NCI-H460 (cell line): ENCODE measurements around the gene TMEM108. TPM values are rescaled to one million over a fixed set of nuclear protein-coding genes. Genes with fewer than 3 reads are reported as not detected.

Experiments
- DNase-seq: peaks from one replicate; pipeline ENCODE4 v3.0.0-alpha.2; 2016; ENCODE audit warnings: low read depth; ENCODE audit errors: extremely low read depth
- total RNA-seq: library from RNA; depleted of rRNA; stranded (reverse); fragments of >200 nt; shearing (Covaris generic); gene quantifications from 2 replicates; pipeline ENCODE4 v1.2.3, GENCODE V29; 2014

The TMEM108 gene
- total RNA-seq, 1 experiment from 2014 or later: not detected

GRCh38 chr3:133401374-133402135 lies 363.4 kb downstream of the TMEM108 start:
- no peak for DNase-seq

GRCh38 chr3:133404920-133405319 lies 366.7 kb downstream of the TMEM108 start:
- DNase-seq: no peak

GRCh38 chr3:133408366-133408765 lies 370.2 kb downstream of the TMEM108 start:
- no peak for DNase-seq

GRCh38 chr3:133408961-133409360 lies 370.8 kb downstream of the TMEM108 start:
- no peak for DNase-seq

GRCh38 chr3:133410191-133410892 lies 372.2 kb downstream of the TMEM108 start:
- no peak for DNase-seq

- DNase-seq: no peak
Measured at GRCh38 chr3:133412183-133413132, 374.3 kb downstream of the TMEM108 start.

GRCh38 chr3:133413161-133414020 lies 375.2 kb downstream of the TMEM108 start:
- DNase-seq: no peak

- no peak for DNase-seq
Measured at GRCh38 chr3:133414021-133414392, 375.8 kb downstream of the TMEM108 start.

GRCh38 chr3:133418361-133418760 lies 380.2 kb downstream of the TMEM108 start:
- no peak for DNase-seq

DNA sequence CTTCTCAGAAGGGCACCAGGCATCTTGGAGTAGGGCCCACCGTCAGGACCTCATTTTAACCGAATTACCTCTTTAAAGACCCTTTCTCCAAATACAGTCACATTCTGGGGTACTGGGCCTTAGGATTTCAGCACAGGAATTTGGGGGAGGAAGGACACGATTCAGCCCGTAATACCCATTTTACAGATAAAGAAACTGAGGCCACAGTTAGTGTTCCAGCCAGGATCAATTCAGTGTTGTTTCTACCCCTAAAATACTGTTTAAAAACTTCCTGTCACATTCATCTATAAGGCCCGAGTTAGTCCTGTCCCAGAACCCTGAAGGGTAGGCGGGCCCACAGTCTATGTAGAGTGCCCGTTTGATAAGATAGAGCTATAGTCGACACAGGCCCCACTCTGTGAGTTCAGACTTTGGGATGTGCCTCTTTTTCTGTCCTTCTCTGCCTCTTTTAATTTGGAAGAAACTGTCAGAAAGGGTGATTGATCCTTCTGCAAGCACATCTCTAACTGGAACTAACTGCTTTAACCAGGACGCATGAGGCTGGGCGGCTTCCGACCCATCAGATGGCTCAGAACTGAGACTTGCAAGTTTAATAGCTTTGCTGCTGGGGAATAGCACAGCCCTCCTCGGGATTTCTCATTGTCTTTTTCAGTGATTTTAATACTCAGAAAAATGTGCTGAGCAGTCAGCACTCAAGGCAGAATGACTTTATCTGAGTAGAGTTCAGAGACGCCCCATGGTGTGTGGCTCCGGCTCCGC lies 381.1 kb downstream of the TMEM108 start:
- DNase-seq: no peak

DNA sequence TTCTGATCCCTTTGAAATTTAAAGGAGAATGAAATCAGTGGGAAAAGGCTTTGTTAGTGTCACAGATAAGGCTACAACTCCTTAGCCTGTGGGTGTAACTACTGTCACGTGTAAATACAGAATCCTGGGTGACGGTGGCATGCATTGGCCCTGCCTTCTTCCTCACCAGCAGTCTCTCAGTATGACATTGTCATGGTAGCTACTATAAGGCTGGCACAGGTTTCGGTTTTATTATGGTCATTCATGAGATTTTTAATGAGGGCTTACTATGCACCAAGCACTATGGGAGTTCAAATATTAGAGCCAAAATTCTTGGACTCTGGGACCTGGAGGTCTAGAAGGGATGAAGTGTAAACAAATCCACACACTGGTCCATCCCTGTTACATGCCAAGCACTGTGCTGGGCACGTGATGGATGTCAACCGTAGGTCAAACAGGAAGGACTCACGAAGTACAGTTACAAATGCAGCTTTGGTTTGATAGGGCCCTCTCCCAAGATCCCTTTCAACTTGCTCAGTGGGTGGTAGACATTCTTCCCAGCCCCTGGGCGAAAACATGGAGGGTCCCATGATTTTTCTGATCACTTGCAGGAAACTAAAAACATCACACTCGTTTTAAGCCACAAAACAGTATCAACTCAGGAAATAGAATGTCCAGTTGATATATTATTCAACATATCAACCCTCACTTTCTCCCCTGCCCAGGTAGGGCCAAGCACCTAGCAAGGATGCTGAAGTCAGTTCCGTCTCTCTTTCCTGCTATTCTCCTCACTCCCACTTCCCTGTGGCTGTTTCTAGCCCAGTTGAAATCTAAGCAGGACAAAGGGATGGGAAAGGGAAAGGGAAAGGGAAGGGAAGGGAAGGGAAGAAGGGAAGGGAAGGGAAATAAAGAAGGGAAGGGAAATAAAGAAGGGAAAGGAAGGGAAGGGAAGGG lies 387.0 kb downstream of the TMEM108 start:
- no peak for DNase-seq

GRCh38 chr3:133425898-133426297 lies 387.7 kb downstream of the TMEM108 start:
- DNase-seq: no peak

GRCh38 chr3:133426721-133427120 lies 388.5 kb downstream of the TMEM108 start:
- no peak for DNase-seq

GRCh38 chr3:133428552-133428951 lies 390.4 kb downstream of the TMEM108 start:
- no peak for DNase-seq

GRCh38 chr3:133429063-133429462 lies 390.9 kb downstream of the TMEM108 start:
- DNase-seq: no peak

DNA sequence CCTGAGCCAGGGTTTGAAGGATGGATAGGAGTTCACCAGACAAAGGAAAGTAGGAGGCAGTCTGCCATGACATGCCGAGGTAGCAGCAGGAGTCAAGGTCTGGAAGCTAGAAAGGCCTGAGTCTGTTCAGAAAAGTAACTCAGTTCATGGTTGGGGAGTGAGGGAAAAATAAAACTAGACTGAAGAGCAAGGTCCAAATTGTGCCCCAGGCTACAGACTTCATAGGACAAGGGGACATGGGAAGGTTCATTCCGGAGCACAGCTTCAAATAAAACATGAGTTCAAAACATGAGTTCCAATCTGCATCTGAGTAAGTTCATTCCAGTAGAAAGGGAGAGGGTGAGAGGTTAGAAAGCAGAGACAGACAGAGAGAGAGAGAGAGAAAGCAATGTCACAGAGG lies 401.4 kb downstream of the TMEM108 start:
- DNase-seq: no peak

DNA sequence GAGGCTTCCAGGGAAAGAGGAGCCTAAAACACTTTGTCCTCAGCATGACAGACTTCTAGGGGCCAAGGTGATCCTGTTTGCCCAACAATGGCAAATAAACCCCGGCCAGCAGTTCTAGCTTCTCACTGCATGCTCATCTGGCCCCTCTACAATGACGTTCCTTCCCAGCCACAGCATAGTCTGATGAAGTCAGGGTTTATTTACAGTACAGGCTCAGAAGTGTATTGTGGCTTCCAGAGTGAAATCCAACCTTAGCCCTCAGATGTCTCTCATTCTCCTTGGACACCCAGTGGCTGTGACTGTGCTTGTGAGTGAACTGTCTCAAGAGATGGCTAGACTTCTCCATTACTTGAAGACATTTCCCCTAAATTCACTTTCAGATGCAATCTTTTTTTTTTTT lies 402.5 kb downstream of the TMEM108 start:
- no peak for DNase-seq

GRCh38 chr3:133441867-133442270 lies 403.7 kb downstream of the TMEM108 start:
- no peak for DNase-seq
